HepG2 (cell line): ENCODE data around the gene UBTD2. TPM values are rescaled to one million over a fixed set of nuclear protein-coding genes. Genes with fewer than 3 reads are reported as not detected.

ENCODE experiments used
- CSRNP1 ChIP-seq: sonication (generic); formaldehyde crosslinking; IDR thresholded peaks from 2 replicates; pipeline ENCODE4 v1.8.1; 2023; ENCODE audit warnings: mild to moderate bottlenecking, missing genetic modification reagents
- ELF1 ChIP-seq: sonication (generic); formaldehyde crosslinking; IDR thresholded peaks from 2 replicates; pipeline ENCODE4 v1.4.0; 2020; ENCODE audit warnings: missing genetic modification reagents
- HIC2 ChIP-seq: sonication (generic); formaldehyde crosslinking; IDR thresholded peaks from 2 replicates; pipeline ENCODE4 v1.9.0; 2022; ENCODE audit warnings: low read depth, missing genetic modification reagents
- NFE2L2 ChIP-seq: fragments of 150-350 bp; IDR thresholded peaks from 2 replicates; pipeline ENCODE4 v1.6.1; 2014; ENCODE audit warnings: low read length
- PLRG1 ChIP-seq: fragments of 450-650 bp; conservative IDR thresholded peaks from 2 replicates; pipeline ENCODE4 v1.6.1; 2016
- RFXAP ChIP-seq: sonication (generic); formaldehyde crosslinking; IDR thresholded peaks from 2 replicates; pipeline ENCODE4 v1.4.0; 2020; ENCODE audit warnings: missing genetic modification reagents, borderline replicate concordance
- SALL1 ChIP-seq: sonication (generic); formaldehyde crosslinking; IDR thresholded peaks from 2 replicates; pipeline ENCODE4 v1.8.0; 2022; ENCODE audit warnings: mild to moderate bottlenecking, missing genetic modification reagents
- SUZ12 ChIP-seq: fragments of 150-350 bp; IDR thresholded peaks from 2 replicates; pipeline ENCODE4 v1.6.1; 2014; ENCODE audit warnings: low read depth, low read length
- U2AF2 ChIP-seq: fragments of 200-400 bp; formaldehyde crosslinking; IDR thresholded peaks from 2 replicates; pipeline ENCODE4 v1.6.1; 2017; ENCODE audit warnings: low read depth, mild to moderate bottlenecking, low read length
- ZEB1 ChIP-seq: IDR thresholded peaks from 2 replicates; pipeline ENCODE4 v1.6.1; 2012; ENCODE audit warnings: mild to moderate bottlenecking, low read depth, inconsistent platforms; ENCODE audit not compliant: insufficient replicate concordance
- ZMAT3 ChIP-seq: sonication (generic); formaldehyde crosslinking; conservative IDR thresholded peaks from 2 replicates; pipeline ENCODE4 v1.7.0; 2021; ENCODE audit warnings: missing genetic modification reagents
- ZNF331 ChIP-seq: sonication (generic); formaldehyde crosslinking; IDR thresholded peaks from 2 replicates; pipeline ENCODE4 v1.4.0; 2020; ENCODE audit warnings: missing genetic modification reagents
- ZNF333 ChIP-seq: sonication (generic); formaldehyde crosslinking; IDR thresholded peaks from 2 replicates; pipeline ENCODE4 v1.4.0; 2020; ENCODE audit warnings: mild to moderate bottlenecking, missing genetic modification reagents, borderline replicate concordance
- ZNF430 ChIP-seq: sonication (generic); formaldehyde crosslinking; IDR thresholded peaks from 2 replicates; pipeline ENCODE4 v1.9.0; 2021; ENCODE audit warnings: mild to moderate bottlenecking, missing genetic modification reagents
- ZNF629 ChIP-seq: sonication (generic); formaldehyde crosslinking; conservative IDR thresholded peaks from 2 replicates; pipeline ENCODE4 v1.5.0; 2020; ENCODE audit warnings: missing genetic modification reagents
- ZNF773 ChIP-seq: sonication (generic); formaldehyde crosslinking; IDR thresholded peaks from 2 replicates; pipeline ENCODE4 v1.4.0; 2020; ENCODE audit warnings: missing genetic modification reagents, borderline replicate concordance
- ZZZ3 ChIP-seq: sonication (generic); formaldehyde crosslinking; IDR thresholded peaks from 2 replicates; pipeline ENCODE4 v1.4.0; 2020; ENCODE audit warnings: missing genetic modification reagents, mild to moderate bottlenecking, borderline replicate concordance
- polyA plus RNA-seq, 8 experiments: library from polyadenylated mRNA; depleted of rRNA in 3 of 8; stranded (reverse) in 7 of 8; unstranded in 1 of 8; fragments of >200 nt; fragmentation: Illumina TruSeq in 4 of 8; extraction: Trizol in 4 of 8; gene quantifications; 2 replicates each; pipeline versions ENCODE4 v1.2.1 to v1.2.3, GENCODE V29; 2011 to 2016; ENCODE audit warnings: low read depth in 4 of 8, missing spikeins in 1 of 8, mixed read lengths in 1 of 8; ENCODE audit not compliant: insufficient read depth in 1 of 8
- total RNA-seq, 5 experiments: library from RNA; depleted of rRNA; stranded (reverse); fragments of >200 nt; fragmentation: Illumina TruSeq; extraction: Trizol; gene quantifications; 2 replicates each; pipeline ENCODE4 v1.2.3, GENCODE V29; 2016; ENCODE audit warnings: low read depth in 1 of 5
- TF ChIP-seq, protein P1 (sequence below): sonication (generic); formaldehyde crosslinking; IDR thresholded peaks from 2 replicates; pipeline ENCODE4 v1.4.0; 2020; ENCODE audit warnings: mild to moderate bottlenecking, missing genetic modification reagents

Gene UBTD2
- total and polyA plus RNA-seq, 2 of the 13 experiments (the other 11 are each of a cell fraction or from before 2014, with no cell fraction given), result 15.2 to 24.1 TPM

DNA sequence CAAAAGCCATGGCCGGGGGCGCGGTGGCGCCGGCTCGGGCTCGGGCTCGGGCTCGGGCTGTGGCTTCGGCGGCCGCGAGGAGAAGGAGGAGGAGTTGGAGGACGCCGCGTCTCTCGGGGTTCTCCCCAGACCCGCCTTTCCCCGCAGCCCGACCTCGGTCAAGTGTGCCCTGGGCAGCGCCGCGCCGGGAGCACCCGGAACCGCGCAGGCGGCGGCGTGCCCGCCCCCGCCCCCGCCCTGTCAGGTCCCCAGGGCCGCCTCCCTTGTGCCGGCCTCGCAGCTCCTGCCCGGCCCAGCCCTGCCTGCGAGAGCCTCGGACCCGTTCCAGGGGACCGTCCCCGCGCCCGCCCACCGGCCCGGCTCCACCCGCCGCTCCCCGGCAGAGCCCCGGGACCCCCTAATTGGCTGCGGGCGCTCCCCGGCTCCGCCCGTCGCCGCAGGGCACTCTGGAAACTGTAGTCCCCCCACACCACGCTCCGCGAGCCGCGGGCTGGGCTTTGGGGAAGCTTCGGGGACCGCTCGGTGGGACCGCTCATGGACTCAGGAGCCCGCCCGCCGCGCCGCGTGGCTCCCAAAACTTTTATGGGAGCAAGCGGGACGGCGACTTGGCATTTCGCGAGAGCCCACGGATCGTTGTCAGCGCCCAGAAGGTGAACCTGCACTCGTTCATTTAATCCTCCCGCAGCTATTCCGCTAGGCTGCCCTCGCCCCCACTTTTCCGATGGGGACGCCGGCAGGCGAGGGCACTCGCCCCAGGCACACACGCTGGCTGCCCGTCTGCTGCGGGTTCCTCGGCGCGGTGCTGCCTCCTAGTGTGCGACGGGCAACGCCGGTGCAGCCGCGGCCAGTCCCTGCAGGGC is 95.3 kb downstream of the UBTD2 start, which contains the start of gene STK10 (continued):
- TF ChIP-seq, protein P1, sequence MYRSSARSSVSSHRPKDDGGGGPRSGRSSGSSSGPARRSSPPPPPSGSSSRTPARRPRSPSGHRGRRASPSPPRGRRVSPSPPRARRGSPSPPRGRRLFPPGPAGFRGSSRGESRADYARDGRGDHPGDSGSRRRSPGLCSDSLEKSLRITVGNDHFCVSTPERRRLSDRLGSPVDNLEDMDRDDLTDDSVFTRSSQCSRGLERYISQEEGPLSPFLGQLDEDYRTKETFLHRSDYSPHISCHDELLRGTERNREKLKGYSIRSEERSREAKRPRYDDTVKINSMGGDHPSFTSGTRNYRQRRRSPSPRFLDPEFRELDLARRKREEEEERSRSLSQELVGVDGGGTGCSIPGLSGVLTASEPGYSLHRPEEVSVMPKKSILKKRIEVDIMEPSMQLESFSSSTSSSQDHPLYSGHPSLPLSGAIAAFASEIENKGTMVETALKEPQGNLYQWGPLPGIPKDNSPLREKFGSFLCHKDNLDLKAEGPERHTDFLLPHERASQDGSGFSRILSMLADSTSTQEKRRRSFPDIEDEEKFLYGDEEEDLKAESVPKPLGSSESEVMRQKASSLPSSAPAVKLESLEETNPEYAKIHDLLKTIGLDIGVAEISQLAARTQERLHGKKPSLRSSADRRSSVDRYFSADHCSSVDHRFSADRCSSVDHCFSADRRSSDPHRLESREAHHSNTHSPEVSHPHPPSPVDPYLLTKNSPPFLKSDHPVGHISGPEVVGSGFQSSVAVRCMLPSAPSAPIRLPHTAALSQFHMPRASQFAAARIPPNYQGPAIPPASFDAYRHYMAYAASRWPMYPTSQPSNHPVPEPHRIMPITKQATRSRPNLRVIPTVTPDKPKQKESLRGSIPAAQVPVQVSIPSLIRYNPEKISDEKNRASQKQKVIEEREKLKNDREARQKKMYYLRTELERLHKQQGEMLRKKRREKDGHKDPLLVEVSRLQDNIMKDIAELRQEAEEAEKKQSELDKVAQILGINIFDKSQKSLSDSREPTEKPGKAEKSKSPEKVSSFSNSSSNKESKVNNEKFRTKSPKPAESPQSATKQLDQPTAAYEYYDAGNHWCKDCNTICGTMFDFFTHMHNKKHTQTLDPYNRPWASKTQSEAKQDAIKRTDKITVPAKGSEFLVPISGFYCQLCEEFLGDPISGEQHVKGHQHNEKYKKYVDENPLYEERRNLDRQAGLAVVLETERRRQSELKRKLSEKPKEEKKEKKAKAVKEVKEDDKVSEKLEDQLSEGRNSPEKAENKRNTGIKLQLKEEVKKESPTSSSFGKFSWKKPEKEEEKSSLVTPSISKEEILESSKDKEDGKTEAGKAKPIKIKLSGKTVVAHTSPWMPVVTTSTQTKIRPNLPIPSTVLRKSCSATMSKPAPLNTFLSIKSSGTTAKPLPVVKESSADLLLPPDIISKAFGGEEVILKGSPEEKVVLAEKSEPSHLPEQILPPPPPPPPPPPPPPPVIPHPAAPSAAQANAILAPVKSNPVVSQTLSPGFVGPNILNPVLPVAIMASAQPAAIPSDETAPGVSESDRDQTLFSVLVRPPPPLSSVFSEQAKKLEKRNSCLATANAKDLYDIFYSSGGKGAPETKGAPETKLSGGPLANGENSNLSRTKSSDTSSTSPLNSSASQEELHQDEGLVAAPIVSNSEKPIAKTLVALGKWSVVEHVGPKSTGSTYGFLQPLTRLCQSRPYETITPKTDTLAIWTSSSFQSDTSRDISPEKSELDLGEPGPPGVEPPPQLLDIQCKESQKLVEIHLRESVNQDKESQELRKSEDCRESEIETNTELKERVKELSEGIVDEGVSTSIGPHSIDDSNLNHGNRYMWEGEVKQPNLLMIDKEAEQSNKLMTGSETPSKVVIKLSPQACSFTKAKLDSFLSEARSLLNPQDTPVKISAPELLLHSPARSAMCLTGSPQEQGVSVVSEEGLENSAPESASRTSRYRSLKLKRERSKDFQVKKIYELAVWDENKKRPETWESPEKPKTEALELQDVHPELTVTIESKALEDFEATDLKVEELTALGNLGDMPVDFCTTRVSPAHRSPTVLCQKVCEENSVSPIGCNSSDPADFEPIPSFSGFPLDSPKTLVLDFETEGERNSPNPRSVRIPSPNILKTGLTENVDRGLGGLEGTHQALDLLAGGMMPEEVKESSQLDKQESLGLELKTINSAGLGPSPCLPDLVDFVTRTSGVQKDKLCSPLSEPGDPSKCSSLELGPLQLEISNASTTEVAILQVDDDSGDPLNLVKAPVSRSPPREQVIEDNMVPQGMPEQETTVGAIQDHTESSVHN (CRISPR knock-in tag), result no peak
- TF ChIP-seq ELF1 (CRISPR knock-in tag) (peak; percentile 58; the same call in 1 of the 2 replicates), NFE2L2 (no peak), ZNF333 (CRISPR knock-in tag) (no peak), ZEB1 (no peak), ZZZ3 (CRISPR knock-in tag) (no peak), CSRNP1 (CRISPR knock-in tag) (peak; percentile 88; the same call in 1 of the 2 replicates), ZNF773 (CRISPR knock-in tag) (no peak), HIC2 (CRISPR knock-in tag) (peak; percentile 76), SUZ12 (peak; percentile 36; the same call in 1 of the 2 replicates), RFXAP (CRISPR knock-in tag) (peak; percentile 73; the same call in 1 of the 2 replicates), ZMAT3 (CRISPR knock-in tag) (no peak), ZNF629 (peak; percentile 92), U2AF2 (no peak), SALL1 (CRISPR knock-in tag) (peak; percentile 72; the same call in 1 of the 2 replicates), PLRG1 (no peak), ZNF331 (CRISPR knock-in tag) (peak; percentile 82; the same call in 1 of the 2 replicates), ZNF430 (peak; percentile 55; the same call in 1 of the 2 replicates)
